Transverse colon (tissue), 4 donors: Measurements from ENCODE around the gene GALP. TPM values are rescaled to one million over a fixed set of nuclear protein-coding genes. Genes with fewer than 3 reads are reported as not detected.

Experiments
- DNase-seq: peaks from one replicate; pipeline ENCODE4 v3.0.0-alpha.2; 2019
- H3K27ac ChIP-seq, 4 donors: fragments of 200-600 bp; sonication (generic); 2 replicates each; pipeline ENCODE4 v1.5.1; 2016 to 2018; ENCODE audit warnings: inconsistent platforms in 4 of 4
- H3K27me3 ChIP-seq: fragments of 200-600 bp; sonication (generic); 2 replicates; pipeline ENCODE4 v1.5.1; 2017; ENCODE audit warnings: inconsistent platforms
- H3K36me3 ChIP-seq, 4 donors: fragments of 200-600 bp; sonication (generic); 2 replicates each; pipeline ENCODE4 v1.5.1; 2017 to 2019; ENCODE audit warnings: inconsistent platforms in 4 of 4
- H3K4me1 ChIP-seq, 4 donors: fragments of 200-600 bp; sonication (generic); 2 replicates each; pipeline ENCODE4 v1.5.1; 2017 to 2020; ENCODE audit warnings: inconsistent platforms in 4 of 4
- H3K4me3 ChIP-seq, 4 donors: fragments of 200-600 bp; sonication (generic); 1 replicate in 1 of 4; 2 replicates in 3 of 4; pipeline versions ENCODE4 v1.5.1 to v1.6.1; 2017 to 2019; ENCODE audit warnings: inconsistent platforms in 4 of 4
- H3K9me3 ChIP-seq, 2 donors: fragments of 200-600 bp; sonication (generic); 2 replicates each; pipeline ENCODE4 v1.5.1; 2017 to 2019; ENCODE audit warnings: inconsistent platforms in 2 of 2
- CTCF ChIP-seq, 5 experiments: fragments of 200-600 bp in 3 of 5; fragments of 450-650 bp in 2 of 5; sonication (generic) in 3 of 5; IDR thresholded peaks; 1 replicate in 2 of 5; 2 replicates in 3 of 5; pipeline ENCODE4 v1.5.1; 2016 to 2017; ENCODE audit warnings: antibody characterized with exemption in 5 of 5, inconsistent platforms in 3 of 5, mild to moderate bottlenecking in 2 of 5, moderate library complexity in 1 of 5
- EP300 ChIP-seq: sonication (generic); formaldehyde crosslinking; IDR thresholded peaks from one replicate; pipeline ENCODE4 v1.6.1; 2017; ENCODE audit warnings: antibody characterized with exemption, low read depth
- POLR2A ChIP-seq: fragments of 450-650 bp; IDR thresholded peaks from one replicate; pipeline ENCODE4 v1.6.1; 2016; ENCODE audit warnings: antibody characterized with exemption, mild to moderate bottlenecking, moderate library complexity
- POLR2AphosphoS5 ChIP-seq, 3 donors: sonication (generic); formaldehyde crosslinking; IDR thresholded peaks; one replicate each; pipeline ENCODE4 v1.6.1; 2016; ENCODE audit warnings: antibody characterized with exemption in 3 of 3
- WGBS, 2 donors: methylation state at CpG; one replicate each; pipeline ENCODE4 v1.1.5; 2018; ENCODE audit warnings: low coverage in 1 of 2; 5-methylcytosine and 5-hydroxymethylcytosine counted together
- in situ Hi-C, 4 donors: fragments of 200-750 bp; cut with MboI; loops; one replicate each; pipeline versions ENCODE4 v1.15.0 to v1.15.1; 2017; ENCODE audit warnings: low sequenced_read_pairs in 3 of 4, low pct_ligation_motif_present in 1 of 4, low pct_unique_long_range_greater_than_20kb in 1 of 4
- intact Hi-C: fragments of 100-400 bp; cut with DNase I; formaldehyde crosslinking; loops from one replicate; pipeline ENCODE4 v1.15.1; 2023; ENCODE audit warnings: low total_unique reads
- total RNA-seq, 4 donors: library from RNA; depleted of rRNA; stranded (reverse); fragments of >200 nt; gene quantifications; one replicate each; pipeline ENCODE4 v1.1.0, GENCODE V29; 2016

The GALP gene
- total RNA-seq, 4 donors from 2014 or later: not detected

- in situ Hi-C loops (no loop called here), intact Hi-C loops (no loop called here)
- peak; percentile 64 for DNase-seq
- H3K9me3 ChIP-seq: no peaks in the 10 kb centered on the region
- 44 to 50% methylated on average over 6 to 17 of the region's 17 CpGs for WGBS, 2 donors
- peak overlapping the region in 3 of 4 donors; percentile 36 to 64 (median 48) for H3K4me3 ChIP-seq
- H3K27ac ChIP-seq: peak overlapping the region; percentile 88 to 93 (median 91)
- no peaks in the 10 kb centered on the region for H3K27me3 ChIP-seq
- peaks cover 0 to 7% (median 0%) of the 10 kb centered on the region in 4 donors for H3K36me3 ChIP-seq
- no peak for TF ChIP-seq EP300
- peak in 1 of 3 donors; percentile 31 for TF ChIP-seq POLR2AphosphoS5 (IDR thresholded peaks at IDR 0.05)
- H3K4me1 ChIP-seq: peaks cover 0 to 44% (median 28%) of the 10 kb centered on the region in 4 donors
These were observed 33.6 kb upstream of the GALP start for GRCh38 chr19:56142087-56142787.

- Histone ChIP-seq H3K4me3 (no peak overlapping the region), H3K27ac (peak overlapping the region; percentile 88 to 93 (median 91)), H3K36me3 (peaks cover 0 to 7% (median 0%) of the 10 kb centered on the region in 4 donors), H3K27me3 (no peaks in the 10 kb centered on the region), H3K9me3 (no peaks in the 10 kb centered on the region), H3K4me1 (peaks cover 0 to 38% (median 23%) of the 10 kb centered on the region in 4 donors)
- no peak for TF ChIP-seq EP300
- no peak for TF ChIP-seq POLR2AphosphoS5 (IDR thresholded peaks at IDR 0.05)
- TF ChIP-seq CTCF (IDR thresholded peaks at IDR 0.05): no peak
- TF ChIP-seq POLR2A: no peak
- in situ Hi-C loops (no loop called here), intact Hi-C loops (no loop called here)
- no peak for DNase-seq
- 80% methylated on average over 4 of the region's 4 CpGs; no CpG with 5 or more reads in 1 of the 2 donors for WGBS, 2 donors
These were observed 32.8 kb upstream of the GALP start for GRCh38 chr19:56142897-56143434.

- in situ Hi-C loops (no loop called here), intact Hi-C loops (no loop called here)
- TF ChIP-seq POLR2A: no peak
- no peak for TF ChIP-seq EP300
- no peak for TF ChIP-seq CTCF (IDR thresholded peaks at IDR 0.05)
- no peak for TF ChIP-seq POLR2AphosphoS5 (IDR thresholded peaks at IDR 0.05)
- Histone ChIP-seq H3K9me3 (no peaks in the 10 kb centered on the region), H3K36me3 (peaks cover 0 to 7% (median 0%) of the 10 kb centered on the region in 4 donors), H3K27ac (no peak overlapping the region), H3K4me3 (no peak overlapping the region), H3K4me1 (peaks cover 0 to 27% (median 22%) of the 10 kb centered on the region in 4 donors), H3K27me3 (no peaks in the 10 kb centered on the region)
- no peak for DNase-seq
- WGBS, 2 donors: 79% methylated on average over 6 of the region's 6 CpGs; no CpG with 5 or more reads in 1 of the 2 donors
These were observed 31.4 kb upstream of the GALP start for GRCh38 chr19:56144376-56144775.

- intact Hi-C loops: no loop called here
- 89 to 100% methylated on average over 2 to 12 of the region's 12 CpGs for WGBS, 2 donors
These were observed 31.0 kb upstream of the GALP start for GRCh38 chr19:56144831-56145230.

More at GRCh38 chr19:56144831-56145230, 31.0 kb upstream of the GALP start:
- in situ Hi-C loops: no loop called here
- TF ChIP-seq EP300 (no peak), POLR2A (no peak), POLR2AphosphoS5 (IDR thresholded peaks at IDR 0.05) (no peak), CTCF (IDR thresholded peaks at IDR 0.05) (no peak)
- H3K4me1 ChIP-seq: peaks cover 0 to 25% (median 22%) of the 10 kb centered on the region in 4 donors
- no peak overlapping the region for H3K27ac ChIP-seq
- H3K36me3 ChIP-seq: peaks cover 0 to 7% (median 0%) of the 10 kb centered on the region in 4 donors
- H3K4me3 ChIP-seq: no peak overlapping the region
- H3K9me3 ChIP-seq: no peaks in the 10 kb centered on the region
- H3K27me3 ChIP-seq: no peaks in the 10 kb centered on the region
- no peak for DNase-seq
